ENCODE data around the gene PRPS1.
"Not testable (repeated sequence)": the region's sequence is repeated elsewhere in the genome, so short reads cannot be mapped to it uniquely, and the experiment has no call there.

PRPS1 gene

DNA sequence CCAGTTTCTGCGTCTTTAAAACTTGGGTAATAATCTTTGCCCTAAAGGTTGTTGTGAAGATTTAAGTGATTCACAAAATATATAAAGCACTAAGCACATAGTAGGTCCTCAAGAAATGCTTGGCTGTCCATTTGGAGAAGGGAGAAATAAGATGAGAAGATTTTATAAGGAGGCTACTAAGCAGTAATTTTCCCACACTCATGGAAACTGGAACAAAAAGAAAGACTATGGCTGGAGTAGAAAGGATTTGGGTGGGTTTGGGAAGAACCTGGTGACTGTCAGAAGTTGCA, 47.0 kb downstream of the PRPS1 start:
- no peak for DNase-seq (ENCODE audit: low spot score)

GRCh38 chrX:107675823-107676555, 47.7 kb downstream of the PRPS1 start:
- no peak for DNase-seq (ENCODE audit: low spot score)

- peak; percentile 76 for DNase-seq (ENCODE audit: low spot score)
Observed at GRCh38 chrX:107676559-107677378, 48.5 kb downstream of the PRPS1 start.

GRCh38 chrX:107677501-107677901, 49.2 kb downstream of the PRPS1 start:
- no peak for DNase-seq (ENCODE audit: low spot score)

DNA sequence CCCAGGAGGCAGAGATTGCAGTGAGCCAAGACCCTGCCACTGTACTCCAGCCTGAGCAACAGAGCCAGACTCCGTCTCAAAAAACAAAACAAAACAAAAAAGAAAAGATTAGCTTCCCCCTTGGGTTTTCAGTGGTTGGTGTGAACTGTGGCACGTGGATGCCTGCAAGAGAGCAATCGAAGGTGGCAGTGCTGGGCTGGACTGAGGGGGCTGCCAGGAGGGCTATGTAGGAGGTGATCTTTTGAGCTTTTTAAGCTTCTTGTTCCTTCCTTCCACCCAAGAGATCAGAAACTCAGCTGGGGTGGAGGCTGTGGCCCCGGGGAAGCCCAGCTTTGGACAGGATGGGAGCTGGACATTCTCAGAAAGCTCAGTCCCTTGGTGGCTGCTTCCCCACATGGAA, 49.6 kb downstream of the PRPS1 start:
- DNase-seq (ENCODE audit: low spot score), result no peak

GRCh38 chrX:107678957-107679740, 50.8 kb downstream of the PRPS1 start:
- no peak for DNase-seq (ENCODE audit: low spot score)

- no peak for DNase-seq (ENCODE audit: low spot score)
Observed at GRCh38 chrX:107682256-107682655, 53.9 kb downstream of the PRPS1 start.

DNA sequence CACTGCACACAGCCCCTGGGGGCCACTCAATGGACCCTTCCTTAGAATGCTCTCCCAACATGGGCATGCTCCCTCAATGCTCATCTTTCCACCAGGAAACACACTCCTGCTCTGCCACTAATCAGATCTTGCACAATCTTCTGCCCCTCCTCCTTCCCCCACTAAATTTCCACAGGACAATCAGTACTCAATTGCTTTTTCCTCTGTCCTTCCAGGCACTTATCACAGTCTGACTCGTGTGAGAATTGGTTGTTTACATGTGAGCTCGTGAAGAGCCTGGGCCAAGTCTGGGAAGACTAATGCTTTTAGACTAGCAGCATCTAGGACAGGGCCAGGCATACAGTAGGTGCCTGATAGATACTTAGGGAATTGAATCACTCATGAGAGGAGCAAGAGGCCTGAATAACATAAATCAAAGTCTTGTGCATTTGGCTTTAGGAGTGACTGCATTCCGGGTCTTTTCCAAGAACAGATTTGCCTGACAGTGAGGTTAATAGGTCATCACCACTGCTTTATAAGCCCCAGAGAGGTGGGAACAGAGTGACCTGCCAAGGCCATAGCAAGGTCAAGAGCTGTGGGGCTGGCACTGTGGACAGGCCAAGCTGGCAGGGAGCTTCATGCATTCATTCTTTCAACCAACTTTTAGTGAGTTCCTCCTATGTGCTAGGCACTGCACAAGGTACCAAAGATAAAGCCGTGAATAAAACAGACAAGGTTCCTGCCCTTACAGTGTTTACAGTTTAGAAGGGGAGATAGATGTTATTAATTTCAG, 55.0 kb downstream of the PRPS1 start:
- DNase-seq (ENCODE audit: low spot score), result no peak

DNA sequence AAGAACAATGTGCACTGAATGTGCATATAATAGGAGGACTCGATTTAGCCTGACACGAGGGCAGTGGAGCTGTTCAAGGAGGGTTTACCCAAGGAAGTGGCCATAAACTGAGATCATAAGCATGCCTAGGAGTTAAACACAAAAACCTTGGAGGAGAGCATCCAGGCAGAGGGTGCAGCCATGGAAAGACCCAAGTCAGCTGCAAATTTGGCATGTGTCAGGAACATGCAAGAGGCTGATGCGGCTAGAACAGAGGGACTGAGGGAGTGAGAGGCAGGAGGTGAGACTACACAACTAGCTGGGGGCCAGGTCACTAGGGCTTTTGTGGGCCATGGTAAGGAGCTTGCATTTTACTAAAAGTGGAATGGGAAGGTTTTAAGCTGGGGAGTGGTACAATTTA, 55.6 kb downstream of the PRPS1 start:
- DNase-seq (ENCODE audit: low spot score), result no peak

DNA sequence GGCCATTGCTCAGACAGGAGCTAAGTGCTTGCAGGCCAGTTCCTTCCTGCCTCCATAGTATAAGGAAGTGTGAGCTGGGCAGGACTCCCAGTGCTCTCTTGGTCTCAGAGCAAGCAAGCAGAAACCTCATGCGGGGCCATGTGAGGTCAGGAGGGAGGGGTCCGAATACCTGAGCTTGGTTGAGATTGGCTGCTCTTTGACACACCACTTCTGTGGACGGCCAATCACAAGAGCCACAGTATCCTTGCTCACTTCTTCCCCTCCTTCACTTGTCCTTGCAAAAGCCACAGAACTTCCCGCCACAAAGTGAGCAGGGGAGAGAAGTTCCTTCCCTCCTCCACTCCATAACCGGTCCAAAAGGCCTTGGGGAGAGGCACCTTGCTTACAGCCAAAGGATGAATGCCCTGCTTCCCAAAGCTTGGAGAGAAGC, 56.7 kb downstream of the PRPS1 start:
- no peak for DNase-seq (ENCODE audit: low spot score)

DNA sequence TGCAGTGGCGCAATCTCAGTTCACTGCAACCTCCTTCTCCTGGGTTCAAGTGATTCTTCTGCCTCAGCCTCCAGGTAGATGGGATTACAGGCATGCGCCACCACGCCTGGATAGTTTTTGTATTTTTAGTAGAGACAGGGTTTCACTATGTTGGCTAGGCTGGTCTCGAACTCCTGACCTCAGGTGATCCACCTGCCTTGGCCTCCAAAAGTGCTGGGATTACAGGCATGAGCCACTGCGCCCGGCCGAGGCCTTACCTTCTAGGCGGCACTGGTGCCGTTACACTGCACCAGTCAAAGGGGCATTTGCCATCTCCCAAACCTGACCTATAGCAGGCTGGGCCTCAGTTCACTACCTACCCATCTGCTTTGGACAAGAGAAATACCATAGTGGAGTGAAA, 57.3 kb downstream of the PRPS1 start:
- not testable (repeated sequence) for DNase-seq (ENCODE audit: low spot score)

DNA sequence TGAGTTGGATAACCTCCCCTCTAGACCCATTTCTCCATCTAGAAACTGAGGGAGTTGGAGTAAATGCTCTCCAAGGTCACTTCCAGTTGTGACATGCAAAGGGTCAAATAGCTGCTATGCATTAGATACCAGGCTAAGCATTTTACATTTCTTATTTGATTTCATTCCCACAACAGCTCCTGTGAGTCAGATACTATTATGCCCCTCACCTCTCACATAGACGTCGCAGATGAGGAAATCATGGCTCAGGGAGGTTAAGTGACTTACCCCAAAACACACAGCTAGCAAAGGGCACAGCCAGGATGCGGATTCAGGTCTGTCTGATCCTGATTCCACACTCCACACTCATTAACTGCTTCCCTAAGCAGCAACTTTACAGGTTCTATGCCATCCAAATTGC, 57.7 kb downstream of the PRPS1 start:
- no peak for DNase-seq (ENCODE audit: low spot score)

GRCh38 chrX:107686792-107687191, 58.5 kb downstream of the PRPS1 start:
- DNase-seq (ENCODE audit: low spot score), result no peak

- DNase-seq (ENCODE audit: low spot score), result no peak
Observed at GRCh38 chrX:107687445-107687844, 59.1 kb downstream of the PRPS1 start.

DNA sequence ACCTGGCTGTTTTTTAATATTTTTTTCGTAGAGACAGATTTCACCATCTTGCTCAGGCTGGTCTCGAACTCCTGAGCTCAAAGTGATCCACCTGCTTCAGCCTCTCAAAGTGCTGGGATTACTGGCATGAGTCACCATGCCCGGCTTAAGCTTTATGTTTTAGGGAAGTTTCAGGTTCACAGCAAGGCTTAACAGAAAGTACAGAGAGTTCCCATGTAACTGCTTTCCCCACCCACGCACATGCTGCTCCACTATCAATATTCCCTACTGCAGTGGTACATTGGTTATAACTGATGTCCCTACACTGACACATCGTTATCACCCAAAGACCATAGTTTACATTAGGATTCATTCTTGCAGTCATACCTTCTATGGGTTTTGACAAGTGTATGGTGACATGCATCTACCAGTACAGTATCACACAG, 62.7 kb downstream of the PRPS1 start:
- no peak for DNase-seq (ENCODE audit: low spot score)

GRCh38 chrX:107699616-107700015, 71.3 kb downstream of the PRPS1 start:
- no peak for DNase-seq (ENCODE audit: low spot score)

- DNase-seq (ENCODE audit: low spot score), result no peak
Observed at GRCh38 chrX:107700317-107700774, 72.0 kb downstream of the PRPS1 start.

Measured in LoVo (cell line).